MM.1S (cell line): ENCODE results near the gene ACOXL.

Experiments used
- DNase-seq: peaks from one replicate; pipeline ENCODE4 v3.0.0-alpha.2; 2015
- H2AFZ ChIP-seq: fragments of 300-600 bp; sonication (generic); 2 replicates; pipeline ENCODE4 v1.6.0; 2016; ENCODE audit warnings: antibody characterized with exemption, low read length
- H3F3A ChIP-seq: fragments of 300-600 bp; sonication (generic); 2 replicates; pipeline ENCODE4 v1.6.1; 2016; ENCODE audit warnings: mild to moderate bottlenecking, antibody characterized with exemption, low read length, moderate library complexity, mixed read lengths; ENCODE audit not compliant: insufficient read depth
- H3K27ac ChIP-seq: fragments of 300-600 bp; sonication (generic); 2 replicates; pipeline ENCODE4 v1.5.1; 2016; ENCODE audit warnings: mild to moderate bottlenecking, low read length
- H3K27me3 ChIP-seq: fragments of 300-600 bp; sonication (generic); replicated peaks from 2 replicates; pipeline ENCODE4 v1.6.0; 2016; ENCODE audit warnings: low read length; ENCODE audit not compliant: insufficient read depth
- H3K36me3 ChIP-seq: fragments of 300-600 bp; sonication (generic); replicated peaks from 2 replicates; pipeline ENCODE4 v1.6.1; 2016; ENCODE audit warnings: mild to moderate bottlenecking, low read length, mixed read lengths; ENCODE audit not compliant: insufficient read depth
- H3K4me1 ChIP-seq: fragments of 300-600 bp; sonication (generic); 2 replicates; pipeline ENCODE4 v1.6.1; 2016; ENCODE audit warnings: low read length, mixed read lengths
- H3K4me2 ChIP-seq: fragments of 300-600 bp; sonication (generic); 2 replicates; pipeline ENCODE4 v1.6.0; 2016; ENCODE audit warnings: low read depth, low read length
- H3K4me3 ChIP-seq: fragments of 300-600 bp; sonication (generic); 2 replicates; pipeline ENCODE4 v1.5.1; 2016; ENCODE audit warnings: low read length, mixed read lengths
- H3K79me2 ChIP-seq: fragments of 300-600 bp; sonication (generic); 2 replicates; pipeline ENCODE4 v1.6.1; 2016; ENCODE audit warnings: mixed run types, low read length, mixed read lengths
- H3K9ac ChIP-seq: fragments of 300-600 bp; sonication (generic); 2 replicates; pipeline ENCODE4 v1.6.1; 2016; ENCODE audit warnings: low read length, mixed read lengths
- H3K9me2 ChIP-seq: fragments of 300-600 bp; sonication (generic); replicated peaks from 2 replicates; pipeline ENCODE4 v1.6.1; 2016; ENCODE audit warnings: mild to moderate bottlenecking, low read length, mixed read lengths; ENCODE audit not compliant: insufficient read depth
- H3K9me3 ChIP-seq: fragments of 300-600 bp; sonication (generic); replicated peaks from 2 replicates; pipeline ENCODE4 v1.6.1; 2016; ENCODE audit warnings: mild to moderate bottlenecking, low read length, mixed read lengths; ENCODE audit not compliant: insufficient read depth
- H4K20me1 ChIP-seq: fragments of 300-600 bp; sonication (generic); 2 replicates; pipeline ENCODE4 v1.6.1; 2016; ENCODE audit warnings: mild to moderate bottlenecking, low read length, moderate library complexity, mixed read lengths; ENCODE audit not compliant: insufficient read depth
- CTCF ChIP-seq: fragments of 300-600 bp; sonication (generic); IDR thresholded peaks from 2 replicates; pipeline ENCODE4 v1.5.1; 2016; ENCODE audit warnings: antibody characterized with exemption, low read length, mixed read lengths
- EZH2 ChIP-seq: fragments of 300-600 bp; sonication (generic); optimal IDR thresholded peaks from 2 replicates; pipeline ENCODE3; 2017; ENCODE audit warnings: low read depth, mild to moderate bottlenecking, antibody characterized with exemption, low read length, mixed read lengths
- EZH2phosphoT487 ChIP-seq: fragments of 300-600 bp; sonication (generic); IDR thresholded peaks from 2 replicates; pipeline ENCODE4 v1.6.1; 2018; ENCODE audit warnings: antibody characterized with exemption, low read length

The ACOXL gene

GRCh38 chr2:110863726-110864125, 131.4 kb downstream of the ACOXL start:
- Histone ChIP-seq H3K4me2 (peak overlapping the region; percentile 65), H3K4me1 (peaks cover 57% of the 10 kb centered on the region), H3K36me3 (no peaks in the 10 kb centered on the region), H3K27ac (peak overlapping the region; percentile 91; the same call in 1 of the 2 replicates), H2AFZ (no peak overlapping the region), H3K4me3 (no peak overlapping the region), H3K9ac (no peak overlapping the region), H3K9me3 (no peaks in the 10 kb centered on the region), H3F3A (peaks cover 40% of the 10 kb centered on the region), H3K79me2 (0 out of 2 replicates have a peak, but pooled peaks cover 3% of the 10 kb centered on the region), H3K27me3 (no peaks in the 10 kb centered on the region), H4K20me1 (no peaks in the 10 kb centered on the region), H3K9me2 (no peaks in the 10 kb centered on the region)
- DNase-seq, result peak; percentile 41
- no peak for TF ChIP-seq EZH2phosphoT487

- Histone ChIP-seq H3K36me3 (no peaks in the 10 kb centered on the region), H3K4me2 (peak overlapping the region; percentile 65), H3K9ac (no peak overlapping the region), H3K4me1 (peaks cover 54% of the 10 kb centered on the region), H3F3A (peaks cover 36% of the 10 kb centered on the region), H2AFZ (no peak overlapping the region), H3K79me2 (0 out of 2 replicates have a peak, but pooled peaks cover 3% of the 10 kb centered on the region), H3K27ac (peak overlapping the region; percentile 91), H3K9me2 (no peaks in the 10 kb centered on the region), H3K27me3 (no peaks in the 10 kb centered on the region), H3K4me3 (no peak overlapping the region), H4K20me1 (no peaks in the 10 kb centered on the region), H3K9me3 (no peaks in the 10 kb centered on the region)
- no peak; the same call in 1 of the 2 replicates for TF ChIP-seq CTCF
- TF ChIP-seq EZH2, result no peak
- no peak for TF ChIP-seq EZH2phosphoT487
- no peak for DNase-seq
These were observed 131.8 kb downstream of the ACOXL start for GRCh38 chr2:110864176-110864575.

DNA sequence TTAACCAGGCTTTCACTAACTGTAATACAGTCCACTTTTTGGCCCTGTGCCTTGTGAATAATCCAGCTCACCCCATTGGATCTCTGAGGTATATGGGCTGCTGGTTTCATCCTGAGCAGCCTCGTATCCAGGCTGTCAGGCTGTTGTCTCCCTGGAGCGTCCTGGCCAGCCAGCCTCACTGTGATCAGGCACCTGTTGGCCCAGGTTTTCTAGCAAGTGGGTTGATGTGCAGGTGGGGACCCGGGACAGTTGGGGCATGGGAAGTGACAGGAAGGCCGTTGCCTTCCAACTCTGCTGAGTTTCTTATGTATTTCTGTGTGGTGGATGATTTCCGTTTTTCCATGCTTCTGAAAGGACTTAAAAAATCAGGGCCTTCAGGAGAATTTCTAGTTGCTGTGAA, 132.4 kb downstream of the ACOXL start:
- Histone ChIP-seq H3K9me3 (no peaks in the 10 kb centered on the region), H3K9me2 (no peaks in the 10 kb centered on the region), H3K4me3 (peak overlapping the region; percentile 17; the same call in 1 of the 2 replicates), H3K4me2 (peak overlapping the region; percentile 65), H3K4me1 (peaks cover 52% of the 10 kb centered on the region), H3K36me3 (no peaks in the 10 kb centered on the region), H2AFZ (peak overlapping the region; percentile 15; the same call in 1 of the 2 replicates), H3F3A (peaks cover 30% of the 10 kb centered on the region), H3K27me3 (no peaks in the 10 kb centered on the region), H3K79me2 (0 out of 2 replicates have a peak, but pooled peaks cover 2% of the 10 kb centered on the region), H4K20me1 (no peaks in the 10 kb centered on the region), H3K9ac (peak overlapping the region; percentile 54), H3K27ac (peak overlapping the region; percentile 91)
- DNase-seq, result peak; percentile 13
- TF ChIP-seq EZH2phosphoT487 (no peak), EZH2 (no peak), CTCF (no peak)

DNA sequence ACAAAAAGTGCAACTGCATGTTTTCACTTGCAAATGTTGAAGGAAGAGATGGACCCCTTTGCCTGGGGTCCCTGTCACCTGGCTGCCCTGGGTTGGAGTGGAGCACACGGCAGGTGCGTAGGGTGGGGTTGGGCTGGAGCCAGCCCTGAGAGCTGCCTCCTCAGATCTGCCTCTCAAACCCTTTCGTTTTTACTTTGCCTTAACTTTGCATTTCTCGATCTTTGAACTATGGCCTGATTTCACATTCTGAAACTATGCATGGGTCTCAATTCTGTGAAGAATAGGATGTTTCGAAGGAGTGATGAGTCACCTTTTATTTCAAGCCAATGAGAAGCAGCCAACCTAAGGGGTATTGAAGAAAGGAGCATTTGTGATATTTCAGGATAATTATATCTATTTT, 132.8 kb downstream of the ACOXL start:
- no peak for TF ChIP-seq EZH2
- TF ChIP-seq CTCF, result no peak
- no peak for TF ChIP-seq EZH2phosphoT487
- peak overlapping the region; percentile 65 for H3K4me2 ChIP-seq
- H3K27me3 ChIP-seq, result no peaks in the 10 kb centered on the region

More for the DNA sequence above, 132.8 kb downstream of the ACOXL start:
- peaks cover 28% of the 10 kb centered on the region for H3F3A ChIP-seq
- no peaks in the 10 kb centered on the region for H3K36me3 ChIP-seq
- H3K4me3 ChIP-seq, result peak overlapping the region; percentile 17; the same call in 1 of the 2 replicates
- peak overlapping the region; percentile 91 for H3K27ac ChIP-seq
- H2AFZ ChIP-seq, result peak overlapping the region; percentile 15; the same call in 1 of the 2 replicates
- H3K9me3 ChIP-seq, result no peaks in the 10 kb centered on the region
- H4K20me1 ChIP-seq, result no peaks in the 10 kb centered on the region
- peak overlapping the region; percentile 54 for H3K9ac ChIP-seq
- H3K4me1 ChIP-seq, result peaks cover 48% of the 10 kb centered on the region
- no peaks in the 10 kb centered on the region for H3K9me2 ChIP-seq
- peak; percentile 94 for DNase-seq
- no peaks in the 10 kb centered on the region for H3K79me2 ChIP-seq
